ENCODE data around the gene HOXA11. TPM values are rescaled to one million over a fixed set of nuclear protein-coding genes. Genes with fewer than 3 reads are reported as not detected.

HOXA11 gene
- total RNA-seq, 6 experiments from 2014 or later: 33.1 to 42.1 (median 39.1) TPM

DNA sequence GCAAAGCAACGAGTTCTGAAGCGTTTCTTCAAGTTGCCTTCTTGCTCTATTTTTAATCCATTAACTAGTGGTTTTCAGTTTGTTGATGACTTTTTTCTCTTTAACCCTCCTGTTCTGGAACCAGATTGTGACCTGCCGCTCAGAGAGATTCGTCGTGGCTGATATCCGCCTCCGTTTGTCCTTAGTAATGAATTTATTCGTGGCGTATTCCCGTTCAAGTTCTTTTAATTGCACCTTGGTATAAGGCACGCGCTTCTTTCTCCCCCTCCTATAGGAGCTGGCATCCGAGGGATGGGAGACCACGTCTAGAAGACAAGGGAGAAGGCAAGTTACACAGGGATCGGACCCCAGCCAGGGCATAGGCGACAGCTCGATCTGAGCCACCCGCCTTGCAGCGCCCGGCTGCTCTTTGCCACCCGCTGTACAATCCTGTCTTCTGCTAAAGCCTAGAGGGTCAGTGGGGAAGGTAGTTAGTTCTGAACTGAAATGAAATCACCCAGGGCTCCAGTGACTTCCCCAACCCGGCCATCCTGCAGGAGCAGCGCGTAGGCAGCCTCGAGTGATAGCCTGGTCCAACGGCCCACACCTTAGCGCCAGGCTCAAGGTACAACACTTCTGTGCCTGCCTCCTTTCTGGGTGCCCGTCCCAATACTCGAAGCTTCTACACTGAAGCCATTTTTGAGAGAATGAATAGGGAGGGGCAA lies 13.3 kb upstream of the HOXA11 start:
- DNase-seq: no peak
- Mint-ChIP-seq H3K27me3 (ENCODE audit: insufficient read depth) (peaks cover 1% of the 10 kb centered on the region; the same call in 1 of the 2 replicates), H3K4me1 (ENCODE audit: low read depth) (peaks cover 49% of the 10 kb centered on the region), H3K4me3 (peak overlapping the region; percentile 93), H3K36me3 (ENCODE audit: low read depth) (peaks cover 41% of the 10 kb centered on the region), H3K27ac (peak overlapping the region; percentile 84), H3K9me3 (no peaks in the 10 kb centered on the region)
- no peak for TF ChIP-seq CTCF (IDR thresholded peaks at IDR 0.05)

- no peak for DNase-seq
- peaks cover 1% of the 10 kb centered on the region; the same call in 1 of the 2 replicates for H3K27me3 Mint-ChIP-seq (ENCODE audit: insufficient read depth)
- peaks cover 41% of the 10 kb centered on the region for H3K36me3 Mint-ChIP-seq (ENCODE audit: low read depth)
- peak overlapping the region; percentile 84 for H3K27ac Mint-ChIP-seq
- H3K4me1 Mint-ChIP-seq (ENCODE audit: low read depth): peaks cover 51% of the 10 kb centered on the region
- TF ChIP-seq CTCF (IDR thresholded peaks at IDR 0.05): no peak
- H3K9me3 Mint-ChIP-seq: no peaks in the 10 kb centered on the region
- H3K4me3 Mint-ChIP-seq: peak overlapping the region; percentile 93
These were observed 12.4 kb upstream of the HOXA11 start for GRCh38 chr7:27197137-27198042.

- peak; percentile 92 for TF ChIP-seq CTCF (IDR thresholded peaks at IDR 0.05)
- Mint-ChIP-seq H3K4me3 (peak overlapping the region; percentile 93), H3K27ac (peak overlapping the region; percentile 66), H3K36me3 (ENCODE audit: low read depth) (peaks cover 51% of the 10 kb centered on the region), H3K9me3 (no peaks in the 10 kb centered on the region), H3K27me3 (ENCODE audit: insufficient read depth) (peaks cover 3% of the 10 kb centered on the region), H3K4me1 (ENCODE audit: low read depth) (peaks cover 51% of the 10 kb centered on the region)
- peak; percentile 76 for DNase-seq
These were observed 11.3 kb upstream of the HOXA11 start for GRCh38 chr7:27196287-27196767.

DNA sequence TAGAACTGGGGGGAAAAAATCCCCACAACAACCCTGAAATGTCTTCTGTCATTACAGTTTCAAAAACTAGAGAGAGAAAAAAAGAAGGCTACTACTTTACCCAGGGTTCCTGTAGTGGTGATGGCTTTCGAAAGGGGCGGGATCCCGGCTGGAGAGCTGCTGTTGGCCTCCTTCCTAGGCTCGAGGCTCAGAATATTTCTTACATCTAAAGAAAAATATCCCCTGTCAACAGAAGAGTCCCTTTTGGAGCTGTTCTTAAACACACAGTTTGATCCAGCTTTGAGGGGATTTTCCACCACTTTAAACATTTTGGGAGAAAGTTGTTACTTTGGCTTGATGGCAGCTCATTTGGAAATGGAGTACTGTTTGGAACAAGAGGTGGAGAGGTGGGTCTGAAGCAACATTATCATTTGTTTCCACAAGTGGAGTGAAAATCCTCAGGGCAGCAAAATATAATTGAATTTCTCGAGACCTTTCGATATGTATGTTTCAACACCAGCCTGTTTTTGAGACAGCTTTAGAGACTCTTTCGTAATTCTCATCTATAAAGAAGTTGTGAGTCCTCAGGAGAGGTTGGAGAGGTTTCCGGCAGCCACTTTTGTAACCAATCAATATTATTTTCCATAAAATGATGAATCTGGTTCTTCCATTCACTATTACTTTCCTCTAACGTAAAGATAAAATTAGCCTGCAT lies 9.8 kb upstream of the HOXA11 start:
- H3K9me3 Mint-ChIP-seq: no peaks in the 10 kb centered on the region
- H3K4me1 Mint-ChIP-seq (ENCODE audit: low read depth): peaks cover 57% of the 10 kb centered on the region
- no peak for TF ChIP-seq CTCF (IDR thresholded peaks at IDR 0.05)
- H3K27me3 Mint-ChIP-seq (ENCODE audit: insufficient read depth): peaks cover 2% of the 10 kb centered on the region
- peaks cover 56% of the 10 kb centered on the region for H3K36me3 Mint-ChIP-seq (ENCODE audit: low read depth)
- H3K4me3 Mint-ChIP-seq: peak overlapping the region; percentile 93
- peak overlapping the region; percentile 96 for H3K27ac Mint-ChIP-seq
- no peak for DNase-seq

- Mint-ChIP-seq H3K36me3 (ENCODE audit: low read depth) (peaks cover 55% of the 10 kb centered on the region), H3K9me3 (no peaks in the 10 kb centered on the region), H3K27me3 (ENCODE audit: insufficient read depth) (peaks cover 2% of the 10 kb centered on the region), H3K4me3 (peak overlapping the region; percentile 93), H3K27ac (peak overlapping the region; percentile 96), H3K4me1 (ENCODE audit: low read depth) (peaks cover 65% of the 10 kb centered on the region)
- DNase-seq: no peak
- TF ChIP-seq CTCF (IDR thresholded peaks at IDR 0.05): peak; percentile 20; the same call in 1 of the 2 replicates
These were observed 8.9 kb upstream of the HOXA11 start for GRCh38 chr7:27194002-27194352.

All from HFFc6 (cell line).